Liver (tissue), 3 donors: ENCODE measurements around the gene PACS1.
A peak's percentile ranks its signal among the peaks of the same experiment; 100 is the strongest.

Experiments used
- ATF3 ChIP-seq: IDR thresholded peaks from 2 replicates; pipeline ENCODE4 v1.6.1; 2016; ENCODE audit warnings: antibody characterized with exemption
- GABPA ChIP-seq, 2 donors: IDR thresholded peaks in 1 of 2; conservative IDR thresholded peaks in 1 of 2; 2 replicates each; pipeline ENCODE4 v1.6.1; 2016; ENCODE audit warnings: antibody characterized with exemption in 2 of 2, mild to moderate bottlenecking in 1 of 2, moderate library complexity in 1 of 2
- HNF4G ChIP-seq: IDR thresholded peaks from 2 replicates; pipeline ENCODE4 v1.6.1; 2016; ENCODE audit warnings: antibody characterized with exemption
- JUND ChIP-seq, 2 donors: IDR thresholded peaks; 2 replicates each; pipeline ENCODE4 v1.6.1; 2016; ENCODE audit warnings: antibody characterized with exemption in 2 of 2
- NR2F2 ChIP-seq: IDR thresholded peaks from 2 replicates; pipeline ENCODE4 v1.6.1; 2016; ENCODE audit warnings: antibody characterized with exemption
- RAD21 ChIP-seq, 2 donors: IDR thresholded peaks; 2 replicates each; pipeline ENCODE4 v1.6.1; 2016; ENCODE audit warnings: antibody characterized with exemption in 2 of 2, mild to moderate bottlenecking in 2 of 2
- TAF1 ChIP-seq: conservative IDR thresholded peaks from 2 replicates; pipeline ENCODE4 v1.6.1; 2016; ENCODE audit warnings: antibody characterized with exemption, mild to moderate bottlenecking
- YY1 ChIP-seq: IDR thresholded peaks from 2 replicates; pipeline ENCODE4 v1.6.1; 2016; ENCODE audit warnings: antibody characterized with exemption, mild to moderate bottlenecking
- TF ChIP-seq, protein P1 (sequence below): fragments of 150-350 bp; IDR thresholded peaks from 2 replicates; pipeline ENCODE4 v1.5.1; 2017; ENCODE audit warnings: improper control_type of control experiment, low read depth, low read length; ENCODE audit not compliant: missing input control
- TF ChIP-seq, protein P2 (sequence below): IDR thresholded peaks from 2 replicates; pipeline ENCODE4 v1.6.1; 2016; ENCODE audit warnings: antibody characterized with exemption, mild to moderate bottlenecking
- TF ChIP-seq, protein P3 (sequence below): IDR thresholded peaks from 2 replicates; pipeline ENCODE4 v1.6.1; 2016; ENCODE audit warnings: antibody characterized with exemption
- donor health status: healthy.
- donor health status: healthy.

- TF ChIP-seq, protein P1, sequence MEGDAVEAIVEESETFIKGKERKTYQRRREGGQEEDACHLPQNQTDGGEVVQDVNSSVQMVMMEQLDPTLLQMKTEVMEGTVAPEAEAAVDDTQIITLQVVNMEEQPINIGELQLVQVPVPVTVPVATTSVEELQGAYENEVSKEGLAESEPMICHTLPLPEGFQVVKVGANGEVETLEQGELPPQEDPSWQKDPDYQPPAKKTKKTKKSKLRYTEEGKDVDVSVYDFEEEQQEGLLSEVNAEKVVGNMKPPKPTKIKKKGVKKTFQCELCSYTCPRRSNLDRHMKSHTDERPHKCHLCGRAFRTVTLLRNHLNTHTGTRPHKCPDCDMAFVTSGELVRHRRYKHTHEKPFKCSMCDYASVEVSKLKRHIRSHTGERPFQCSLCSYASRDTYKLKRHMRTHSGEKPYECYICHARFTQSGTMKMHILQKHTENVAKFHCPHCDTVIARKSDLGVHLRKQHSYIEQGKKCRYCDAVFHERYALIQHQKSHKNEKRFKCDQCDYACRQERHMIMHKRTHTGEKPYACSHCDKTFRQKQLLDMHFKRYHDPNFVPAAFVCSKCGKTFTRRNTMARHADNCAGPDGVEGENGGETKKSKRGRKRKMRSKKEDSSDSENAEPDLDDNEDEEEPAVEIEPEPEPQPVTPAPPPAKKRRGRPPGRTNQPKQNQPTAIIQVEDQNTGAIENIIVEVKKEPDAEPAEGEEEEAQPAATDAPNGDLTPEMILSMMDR, result no peak
- peak; percentile 69 for TF ChIP-seq TAF1
- TF ChIP-seq, protein P2, sequence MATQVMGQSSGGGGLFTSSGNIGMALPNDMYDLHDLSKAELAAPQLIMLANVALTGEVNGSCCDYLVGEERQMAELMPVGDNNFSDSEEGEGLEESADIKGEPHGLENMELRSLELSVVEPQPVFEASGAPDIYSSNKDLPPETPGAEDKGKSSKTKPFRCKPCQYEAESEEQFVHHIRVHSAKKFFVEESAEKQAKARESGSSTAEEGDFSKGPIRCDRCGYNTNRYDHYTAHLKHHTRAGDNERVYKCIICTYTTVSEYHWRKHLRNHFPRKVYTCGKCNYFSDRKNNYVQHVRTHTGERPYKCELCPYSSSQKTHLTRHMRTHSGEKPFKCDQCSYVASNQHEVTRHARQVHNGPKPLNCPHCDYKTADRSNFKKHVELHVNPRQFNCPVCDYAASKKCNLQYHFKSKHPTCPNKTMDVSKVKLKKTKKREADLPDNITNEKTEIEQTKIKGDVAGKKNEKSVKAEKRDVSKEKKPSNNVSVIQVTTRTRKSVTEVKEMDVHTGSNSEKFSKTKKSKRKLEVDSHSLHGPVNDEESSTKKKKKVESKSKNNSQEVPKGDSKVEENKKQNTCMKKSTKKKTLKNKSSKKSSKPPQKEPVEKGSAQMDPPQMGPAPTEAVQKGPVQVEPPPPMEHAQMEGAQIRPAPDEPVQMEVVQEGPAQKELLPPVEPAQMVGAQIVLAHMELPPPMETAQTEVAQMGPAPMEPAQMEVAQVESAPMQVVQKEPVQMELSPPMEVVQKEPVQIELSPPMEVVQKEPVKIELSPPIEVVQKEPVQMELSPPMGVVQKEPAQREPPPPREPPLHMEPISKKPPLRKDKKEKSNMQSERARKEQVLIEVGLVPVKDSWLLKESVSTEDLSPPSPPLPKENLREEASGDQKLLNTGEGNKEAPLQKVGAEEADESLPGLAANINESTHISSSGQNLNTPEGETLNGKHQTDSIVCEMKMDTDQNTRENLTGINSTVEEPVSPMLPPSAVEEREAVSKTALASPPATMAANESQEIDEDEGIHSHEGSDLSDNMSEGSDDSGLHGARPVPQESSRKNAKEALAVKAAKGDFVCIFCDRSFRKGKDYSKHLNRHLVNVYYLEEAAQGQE, result peak; percentile 28
- no peak for TF ChIP-seq RAD21 (IDR thresholded peaks at IDR 0.05)
- peak; percentile 93 to 99 for TF ChIP-seq GABPA (IDR thresholded peaks at IDR 0.05 in 1 of 2, conservative IDR thresholded peaks at IDR 0.05 in 1 of 2)
- TF ChIP-seq HNF4G, result peak; percentile 58
- TF ChIP-seq YY1, result peak; percentile 98
- peak in 1 of 2 donors; percentile 17 for TF ChIP-seq JUND (IDR thresholded peaks at IDR 0.05)
- TF ChIP-seq, protein P3, sequence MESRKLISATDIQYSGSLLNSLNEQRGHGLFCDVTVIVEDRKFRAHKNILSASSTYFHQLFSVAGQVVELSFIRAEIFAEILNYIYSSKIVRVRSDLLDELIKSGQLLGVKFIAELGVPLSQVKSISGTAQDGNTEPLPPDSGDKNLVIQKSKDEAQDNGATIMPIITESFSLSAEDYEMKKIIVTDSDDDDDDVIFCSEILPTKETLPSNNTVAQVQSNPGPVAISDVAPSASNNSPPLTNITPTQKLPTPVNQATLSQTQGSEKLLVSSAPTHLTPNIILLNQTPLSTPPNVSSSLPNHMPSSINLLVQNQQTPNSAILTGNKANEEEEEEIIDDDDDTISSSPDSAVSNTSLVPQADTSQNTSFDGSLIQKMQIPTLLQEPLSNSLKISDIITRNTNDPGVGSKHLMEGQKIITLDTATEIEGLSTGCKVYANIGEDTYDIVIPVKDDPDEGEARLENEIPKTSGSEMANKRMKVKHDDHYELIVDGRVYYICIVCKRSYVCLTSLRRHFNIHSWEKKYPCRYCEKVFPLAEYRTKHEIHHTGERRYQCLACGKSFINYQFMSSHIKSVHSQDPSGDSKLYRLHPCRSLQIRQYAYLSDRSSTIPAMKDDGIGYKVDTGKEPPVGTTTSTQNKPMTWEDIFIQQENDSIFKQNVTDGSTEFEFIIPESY, result no peak
- peak; percentile 47 for TF ChIP-seq NR2F2
- no peak for TF ChIP-seq ATF3
These were observed 18.1 kb upstream of the PACS1 start, which contains the start of gene SF3B2 for GRCh38 chr11:66051766-66052663.
